ENCODE data around the gene PDE4A. TPM values are rescaled to one million over a fixed set of nuclear protein-coding genes. Genes with fewer than 3 reads are reported as not detected.

Gene PDE4A
- total and polyA plus RNA-seq, 4 donors: 10.3 to 23.6 (median 12.8) TPM

DNA sequence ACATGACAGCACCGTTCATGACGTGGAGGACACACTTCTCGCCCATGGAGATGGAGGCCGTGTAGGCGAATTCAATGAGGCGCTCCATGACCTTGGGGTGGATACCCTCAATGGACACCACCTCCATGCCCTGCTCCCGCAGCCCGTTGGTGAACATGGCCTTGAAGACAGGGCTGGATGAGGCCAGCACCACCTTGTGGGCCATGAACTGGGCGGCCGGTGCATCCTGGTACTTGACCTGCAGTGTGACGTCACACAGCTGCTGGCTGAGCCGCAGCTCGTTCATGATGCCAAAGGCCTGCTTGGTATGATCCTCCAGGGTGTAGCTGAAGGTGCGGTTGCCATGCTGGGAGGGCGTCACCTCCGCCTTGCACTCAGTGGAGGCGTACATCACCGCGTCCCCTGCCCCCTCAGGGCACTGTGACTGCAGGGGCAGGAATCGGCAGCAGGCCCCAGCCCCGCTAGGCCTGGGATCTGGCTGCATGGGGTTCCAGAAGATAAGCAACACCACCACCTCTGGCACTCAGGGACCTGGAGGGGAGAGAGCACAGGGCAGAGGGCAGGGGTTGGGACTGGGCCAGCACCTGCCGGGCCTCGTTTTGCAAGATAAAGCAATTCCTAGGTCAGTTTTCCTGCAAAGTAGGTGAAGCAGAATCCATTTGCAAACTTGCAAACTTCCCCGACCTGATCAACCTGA is 79.4 kb downstream of the PDE4A start:
- H3K9me3 ChIP-seq (ENCODE audit: control insufficient read depth in 4 of 4, insufficient read depth in 3 of 4, low read length in 3 of 4): no peaks in the 10 kb centered on the region
- H3K27me3 ChIP-seq (ENCODE audit: control insufficient read depth in 3 of 3, insufficient read depth in 3 of 3, low read length in 2 of 3): no peaks in the 10 kb centered on the region
- no peak for ATAC-seq (ENCODE audit: insufficient read depth, low FRiP score)
- no peak overlapping the region for H3K27ac ChIP-seq (ENCODE audit: low read depth in 1 of 2, low read length in 1 of 2)
- H3K4me1 ChIP-seq (ENCODE audit: control insufficient read depth in 5 of 5, insufficient read depth in 5 of 5, low read length in 5 of 5): peaks cover 0 to 15% (median 0%) of the 10 kb centered on the region in 5 donors
- no peak overlapping the region for H3K9ac ChIP-seq (ENCODE audit: insufficient read depth in 1 of 2, low read length in 2 of 2)
- DNase-seq: no peak
- peaks cover 3 to 26% (median 17%) of the 10 kb centered on the region in 4 donors for H3K36me3 ChIP-seq (ENCODE audit: control insufficient read depth in 4 of 4, insufficient read depth in 4 of 4, low read length in 4 of 4)
- TF ChIP-seq, protein P1, sequence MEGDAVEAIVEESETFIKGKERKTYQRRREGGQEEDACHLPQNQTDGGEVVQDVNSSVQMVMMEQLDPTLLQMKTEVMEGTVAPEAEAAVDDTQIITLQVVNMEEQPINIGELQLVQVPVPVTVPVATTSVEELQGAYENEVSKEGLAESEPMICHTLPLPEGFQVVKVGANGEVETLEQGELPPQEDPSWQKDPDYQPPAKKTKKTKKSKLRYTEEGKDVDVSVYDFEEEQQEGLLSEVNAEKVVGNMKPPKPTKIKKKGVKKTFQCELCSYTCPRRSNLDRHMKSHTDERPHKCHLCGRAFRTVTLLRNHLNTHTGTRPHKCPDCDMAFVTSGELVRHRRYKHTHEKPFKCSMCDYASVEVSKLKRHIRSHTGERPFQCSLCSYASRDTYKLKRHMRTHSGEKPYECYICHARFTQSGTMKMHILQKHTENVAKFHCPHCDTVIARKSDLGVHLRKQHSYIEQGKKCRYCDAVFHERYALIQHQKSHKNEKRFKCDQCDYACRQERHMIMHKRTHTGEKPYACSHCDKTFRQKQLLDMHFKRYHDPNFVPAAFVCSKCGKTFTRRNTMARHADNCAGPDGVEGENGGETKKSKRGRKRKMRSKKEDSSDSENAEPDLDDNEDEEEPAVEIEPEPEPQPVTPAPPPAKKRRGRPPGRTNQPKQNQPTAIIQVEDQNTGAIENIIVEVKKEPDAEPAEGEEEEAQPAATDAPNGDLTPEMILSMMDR (IDR thresholded peaks at IDR 0.05; ENCODE audit: control extremely low read depth, extremely low read depth): no peak
- whole genome bisulfite sequencing, 2 donors: 89 to 92% methylated on average over 24 of the region's 24 CpGs
- no peak overlapping the region for H3K4me3 ChIP-seq

DNA sequence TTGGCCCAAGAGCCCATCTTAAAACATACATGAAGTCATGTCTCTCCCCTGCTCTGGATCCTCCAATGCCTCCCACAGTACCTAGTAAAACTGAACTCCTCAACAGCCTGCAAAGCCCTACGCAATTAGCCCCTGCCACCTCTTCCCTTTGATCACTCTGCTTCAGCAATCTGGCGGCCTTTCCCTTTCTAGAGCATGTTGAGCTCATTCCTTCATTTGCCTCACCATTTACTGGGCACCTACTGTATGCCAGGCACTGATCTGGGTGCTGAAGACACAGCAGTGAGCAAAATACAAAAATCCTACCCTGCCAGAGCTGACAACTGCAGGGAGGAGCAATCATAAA is 79.9 kb downstream of the PDE4A start:
- peaks cover 0 to 15% (median 0%) of the 10 kb centered on the region in 5 donors for H3K4me1 ChIP-seq (ENCODE audit: control insufficient read depth in 5 of 5, insufficient read depth in 5 of 5, low read length in 5 of 5)
- H3K9me3 ChIP-seq (ENCODE audit: control insufficient read depth in 4 of 4, insufficient read depth in 3 of 4, low read length in 3 of 4): no peaks in the 10 kb centered on the region
- no peak for ATAC-seq (ENCODE audit: insufficient read depth, low FRiP score)
- H3K4me3 ChIP-seq: no peak overlapping the region
- TF ChIP-seq, protein P1 (IDR thresholded peaks at IDR 0.05; ENCODE audit: control extremely low read depth, extremely low read depth): no peak
- H3K27ac ChIP-seq (ENCODE audit: low read depth in 1 of 2, low read length in 1 of 2): no peak overlapping the region
- WGBS, 2 donors: 99 to 100% methylated on average over 2 of the region's 2 CpGs
- H3K27me3 ChIP-seq (ENCODE audit: control insufficient read depth in 3 of 3, insufficient read depth in 3 of 3, low read length in 2 of 3): no peaks in the 10 kb centered on the region
- peaks cover 0 to 22% (median 15%) of the 10 kb centered on the region in 4 donors for H3K36me3 ChIP-seq (ENCODE audit: control insufficient read depth in 4 of 4, insufficient read depth in 4 of 4, low read length in 4 of 4)
- DNase-seq: no peak
- no peak overlapping the region for H3K9ac ChIP-seq (ENCODE audit: insufficient read depth in 1 of 2, low read length in 2 of 2)

DNA sequence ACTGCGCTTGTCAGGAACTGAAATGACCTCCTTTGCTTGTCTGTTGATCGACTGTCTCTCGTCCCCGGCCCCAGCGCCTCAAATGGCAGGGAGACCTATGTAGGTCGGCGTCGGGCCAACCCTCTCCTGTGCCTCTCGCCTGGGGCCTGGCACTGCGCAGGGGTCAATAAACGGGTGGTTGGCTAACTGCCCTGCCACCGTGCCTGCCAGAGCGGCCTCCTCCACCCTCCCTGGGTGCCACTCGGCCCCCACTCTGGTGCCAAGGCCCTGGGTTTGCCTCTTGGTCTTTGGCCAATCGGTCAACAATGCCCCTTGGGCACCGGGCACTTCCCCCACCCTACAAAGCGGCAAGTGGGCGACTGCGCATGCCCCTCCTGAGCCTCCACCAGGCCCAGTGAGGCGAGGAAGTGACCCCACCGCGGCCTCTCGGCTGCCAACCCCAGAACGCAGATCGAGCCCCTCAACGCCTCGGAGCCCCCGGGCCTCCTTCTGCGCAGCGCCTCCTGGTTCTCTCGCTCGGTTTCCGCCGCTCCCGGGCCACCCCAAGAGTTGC is 81.7 kb downstream of the PDE4A start:
- H3K4me3 ChIP-seq: peak overlapping the region; percentile 63
- H3K27ac ChIP-seq (ENCODE audit: low read depth in 1 of 2, low read length in 1 of 2): peak overlapping the region; percentile 99
- DNase-seq (peak; percentile 51 to 58 (median 55)), ATAC-seq (ENCODE audit: insufficient read depth, low FRiP score) (peak; percentile 42)
- WGBS, 2 donors: 0% methylated on average over 34 to 35 of the region's 35 CpGs
- no peaks in the 10 kb centered on the region for H3K27me3 ChIP-seq (ENCODE audit: control insufficient read depth in 3 of 3, insufficient read depth in 3 of 3, low read length in 2 of 3)
- no peaks in the 10 kb centered on the region for H3K9me3 ChIP-seq (ENCODE audit: control insufficient read depth in 4 of 4, insufficient read depth in 3 of 4, low read length in 3 of 4)
- peak overlapping the region; percentile 51 to 72 for H3K9ac ChIP-seq (ENCODE audit: insufficient read depth in 1 of 2, low read length in 2 of 2)
- peaks cover 0 to 11% (median 8%) of the 10 kb centered on the region in 4 donors for H3K36me3 ChIP-seq (ENCODE audit: control insufficient read depth in 4 of 4, insufficient read depth in 4 of 4, low read length in 4 of 4)
- TF ChIP-seq, protein P1 (IDR thresholded peaks at IDR 0.05; ENCODE audit: control extremely low read depth, extremely low read depth): no peak
- peaks cover 0 to 15% (median 0%) of the 10 kb centered on the region in 5 donors for H3K4me1 ChIP-seq (ENCODE audit: control insufficient read depth in 5 of 5, insufficient read depth in 5 of 5, low read length in 5 of 5)

All from lung (tissue), 12 donors.